AG09309 (cell line): ENCODE data around the gene NBR1.
"Not testable (repeated sequence)": the region's sequence is repeated elsewhere in the genome, so short reads cannot be mapped to it uniquely, and the experiment has no call there.

Experiments used
- DNase-seq: peaks from one replicate; pipeline ENCODE4 v3.0.0-alpha.2; 2010; ENCODE audit warnings: low read depth
- H3K4me3 ChIP-seq: 2 replicates; pipeline ENCODE4 v1.5.1; 2011; ENCODE audit warnings: mild to moderate bottlenecking, low read depth, low read length, moderate library complexity; ENCODE audit not compliant: control insufficient read depth
- TF ChIP-seq, protein P1 (sequence below): IDR thresholded peaks from 2 replicates; pipeline ENCODE4 v1.5.1; 2011; ENCODE audit warnings: mild to moderate bottlenecking, low read depth, low read length, inconsistent platforms; ENCODE audit not compliant: insufficient read depth, control insufficient read depth; ENCODE audit errors: missing control alignments

NBR1 gene

GRCh38 chr17:43129671-43130010 is 41.4 kb upstream of the NBR1 start:
- no peak overlapping the region for H3K4me3 ChIP-seq
- no peak for DNase-seq
- TF ChIP-seq, protein P1, sequence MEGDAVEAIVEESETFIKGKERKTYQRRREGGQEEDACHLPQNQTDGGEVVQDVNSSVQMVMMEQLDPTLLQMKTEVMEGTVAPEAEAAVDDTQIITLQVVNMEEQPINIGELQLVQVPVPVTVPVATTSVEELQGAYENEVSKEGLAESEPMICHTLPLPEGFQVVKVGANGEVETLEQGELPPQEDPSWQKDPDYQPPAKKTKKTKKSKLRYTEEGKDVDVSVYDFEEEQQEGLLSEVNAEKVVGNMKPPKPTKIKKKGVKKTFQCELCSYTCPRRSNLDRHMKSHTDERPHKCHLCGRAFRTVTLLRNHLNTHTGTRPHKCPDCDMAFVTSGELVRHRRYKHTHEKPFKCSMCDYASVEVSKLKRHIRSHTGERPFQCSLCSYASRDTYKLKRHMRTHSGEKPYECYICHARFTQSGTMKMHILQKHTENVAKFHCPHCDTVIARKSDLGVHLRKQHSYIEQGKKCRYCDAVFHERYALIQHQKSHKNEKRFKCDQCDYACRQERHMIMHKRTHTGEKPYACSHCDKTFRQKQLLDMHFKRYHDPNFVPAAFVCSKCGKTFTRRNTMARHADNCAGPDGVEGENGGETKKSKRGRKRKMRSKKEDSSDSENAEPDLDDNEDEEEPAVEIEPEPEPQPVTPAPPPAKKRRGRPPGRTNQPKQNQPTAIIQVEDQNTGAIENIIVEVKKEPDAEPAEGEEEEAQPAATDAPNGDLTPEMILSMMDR: no peak

DNA sequence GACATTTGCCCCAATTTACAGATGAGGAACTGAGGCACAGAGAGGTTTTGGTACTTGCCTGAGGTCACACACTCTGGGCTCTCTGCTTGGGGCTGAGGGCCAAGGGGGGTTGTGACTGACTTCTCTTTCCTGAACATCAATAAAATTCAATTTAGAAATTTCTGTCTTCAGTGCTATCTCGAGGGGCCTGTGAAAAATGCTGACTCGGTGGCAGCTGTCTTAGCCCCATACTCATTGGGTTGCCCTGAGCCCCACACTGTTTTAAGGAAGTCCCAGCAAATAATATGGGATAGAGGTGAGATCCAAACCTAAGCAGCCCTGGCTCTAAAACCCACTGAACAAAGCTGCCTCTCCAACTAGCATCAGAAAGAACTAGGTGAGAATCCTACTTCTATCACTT is 38.9 kb upstream of the NBR1 start:
- no peak for DNase-seq
- TF ChIP-seq, protein P1: no peak

GRCh38 chr17:43133439-43133838 is 37.6 kb upstream of the NBR1 start:
- DNase-seq, H3K4me3 ChIP-seq: not testable (repeated sequence)

More for the DNA sequence above, 38.9 kb upstream of the NBR1 start:
- H3K4me3 ChIP-seq: no peak overlapping the region

DNA sequence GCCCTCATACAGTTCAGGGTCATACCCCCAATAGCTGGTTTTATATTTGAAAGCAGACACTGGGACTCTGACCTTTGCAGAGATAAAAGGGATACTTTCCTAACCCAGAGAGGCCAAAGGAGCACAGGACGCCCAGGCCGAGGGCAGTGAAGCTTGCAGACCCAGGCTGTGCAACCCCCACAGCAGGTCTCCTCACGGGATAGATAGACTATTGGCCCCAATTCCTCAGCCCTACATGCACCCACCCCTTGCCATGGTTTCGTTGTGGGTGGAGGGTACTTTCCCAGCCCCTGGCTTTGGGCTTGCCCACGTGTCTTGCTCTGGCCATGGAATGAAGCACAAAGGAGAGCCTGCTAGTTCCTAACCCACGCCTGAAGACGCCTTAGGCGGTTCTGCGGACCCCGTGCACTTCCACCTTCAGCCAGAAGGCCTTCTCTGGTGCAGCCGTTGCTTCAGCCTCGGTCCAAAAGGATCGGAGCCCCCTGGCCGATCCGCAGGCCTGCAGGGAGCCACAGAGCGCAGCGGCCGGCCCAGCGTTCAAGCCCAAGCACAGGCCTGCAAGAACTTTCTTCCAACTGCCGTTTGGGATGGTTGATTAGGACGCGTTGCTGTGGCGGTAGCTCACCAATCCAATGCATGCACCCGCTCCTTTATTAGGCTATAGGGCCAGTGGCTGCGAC is 36.1 kb upstream of the NBR1 start:
- DNase-seq: no peak
- TF ChIP-seq, protein P1: no peak
- no peak overlapping the region for H3K4me3 ChIP-seq

DNA sequence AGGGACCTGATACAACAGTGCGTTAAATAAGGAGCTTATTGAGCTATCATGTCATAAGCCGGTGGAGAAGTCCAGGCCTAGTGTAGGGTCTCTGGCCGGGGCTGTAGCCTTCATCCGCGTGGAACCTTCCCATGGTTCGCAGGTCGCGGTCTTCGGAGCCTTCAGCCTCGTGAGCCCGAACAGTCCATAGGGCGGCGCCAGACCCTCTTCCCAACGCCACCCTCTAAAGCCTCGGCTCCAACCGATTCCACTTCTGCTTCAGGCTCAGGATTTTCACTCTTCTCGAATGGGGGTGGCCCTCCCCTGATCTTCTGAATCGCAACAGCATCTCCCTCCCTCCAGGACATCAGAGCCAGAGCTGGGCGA is 35.6 kb upstream of the NBR1 start:
- no peak overlapping the region for H3K4me3 ChIP-seq
- DNase-seq: no peak
- TF ChIP-seq, protein P1: no peak

DNA sequence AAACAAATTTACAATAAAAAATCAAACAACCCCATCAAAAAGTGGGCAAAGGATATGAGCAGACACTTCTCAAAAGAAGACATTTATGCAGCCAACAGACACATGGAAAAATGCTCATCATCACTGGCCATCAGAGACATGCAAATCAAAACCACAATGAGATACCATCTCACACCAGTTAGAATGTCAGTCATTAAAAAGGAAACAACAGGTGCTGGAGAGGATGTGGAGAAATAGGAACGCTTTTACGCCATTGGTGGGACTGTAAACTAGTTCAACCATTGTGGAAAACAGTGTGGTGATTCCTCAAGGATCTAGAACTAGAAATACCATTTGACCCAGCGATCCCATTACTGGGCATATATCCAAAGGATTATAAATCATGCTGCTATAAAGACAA is 34.4 kb upstream of the NBR1 start:
- not testable (repeated sequence) for H3K4me3 ChIP-seq, DNase-seq

DNA sequence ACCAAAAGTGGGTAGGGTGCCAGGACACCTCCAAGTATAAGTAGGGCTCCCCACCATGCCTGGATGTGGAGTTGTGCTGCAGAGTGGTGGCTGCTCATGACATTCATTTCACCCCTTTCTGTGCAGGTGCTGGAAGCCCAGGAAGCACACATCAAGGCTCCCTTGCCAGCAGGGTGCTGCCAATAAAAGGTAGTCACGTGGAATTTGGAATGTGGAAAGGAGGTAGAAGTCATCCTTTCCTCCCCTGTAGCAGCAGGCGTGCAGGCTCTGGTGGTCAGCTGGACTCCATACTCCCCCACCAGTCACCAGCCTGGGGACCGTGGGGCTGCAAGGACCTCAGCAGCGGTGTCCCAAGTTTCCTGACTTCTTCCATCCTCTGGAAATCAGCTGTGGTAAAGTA is 32.5 kb upstream of the NBR1 start:
- not testable (repeated sequence) for H3K4me3 ChIP-seq, DNase-seq

- no peak for DNase-seq
- no peak overlapping the region for H3K4me3 ChIP-seq
- TF ChIP-seq, protein P1: no peak
These were observed 30.4 kb upstream of the NBR1 start for GRCh38 chr17:43140396-43141332.
